ENCODE results near the gene SH3RF3.

The SH3RF3 gene

GRCh38 chr2:109513749-109514588 is 385.0 kb downstream of the SH3RF3 start:
- DNase-seq: peak; percentile 63

- DNase-seq: no peak
Measured at GRCh38 chr2:109514857-109515256, 385.9 kb downstream of the SH3RF3 start.

GRCh38 chr2:109516445-109517117 is 387.6 kb downstream of the SH3RF3 start:
- no peak for DNase-seq

- DNase-seq: no peak
Measured at GRCh38 chr2:109517118-109517889, 388.3 kb downstream of the SH3RF3 start.

GRCh38 chr2:109519513-109519912 is 390.5 kb downstream of the SH3RF3 start:
- no peak for DNase-seq

- DNase-seq: no peak
Measured at GRCh38 chr2:109521233-109522062, 392.4 kb downstream of the SH3RF3 start.

- DNase-seq: no peak
Measured at GRCh38 chr2:109522063-109522374, 393.0 kb downstream of the SH3RF3 start.

GRCh38 chr2:109523121-109523520 is 394.1 kb downstream of the SH3RF3 start:
- DNase-seq: no peak

GRCh38 chr2:109523536-109524361 is 394.7 kb downstream of the SH3RF3 start:
- DNase-seq: no peak

GRCh38 chr2:109525836-109526235 is 396.8 kb downstream of the SH3RF3 start:
- DNase-seq: no peak

GRCh38 chr2:109526442-109526970 is 397.5 kb downstream of the SH3RF3 start:
- DNase-seq: no peak

- no peak for DNase-seq
Measured at GRCh38 chr2:109527079-109527478, 398.1 kb downstream of the SH3RF3 start.

- DNase-seq: no peak
Measured at GRCh38 chr2:109527846-109528705, 399.1 kb downstream of the SH3RF3 start.

- no peak for DNase-seq
Measured at GRCh38 chr2:109528811-109529501, 400.0 kb downstream of the SH3RF3 start.

GRCh38 chr2:109529532-109530449 is 400.8 kb downstream of the SH3RF3 start:
- no peak for DNase-seq

- no peak for DNase-seq
Measured at GRCh38 chr2:109530712-109531111, 401.7 kb downstream of the SH3RF3 start.

- DNase-seq: no peak
Measured at GRCh38 chr2:109531221-109531620, 402.2 kb downstream of the SH3RF3 start.

GRCh38 chr2:109531896-109532727 is 403.1 kb downstream of the SH3RF3 start:
- no peak for DNase-seq

Data from amniotic stem cell (primary cell).